CMK (cell line): Measurements from ENCODE around the gene ERH.
"Not testable (repeated sequence)": the region's sequence is repeated elsewhere in the genome, so short reads cannot be mapped to it uniquely, and the experiment has no call there.

Experiments used
- DNase-seq: peaks from one replicate; pipeline ENCODE4 v3.0.0-alpha.2; 2010; ENCODE audit warnings: low read depth

ERH gene

DNA sequence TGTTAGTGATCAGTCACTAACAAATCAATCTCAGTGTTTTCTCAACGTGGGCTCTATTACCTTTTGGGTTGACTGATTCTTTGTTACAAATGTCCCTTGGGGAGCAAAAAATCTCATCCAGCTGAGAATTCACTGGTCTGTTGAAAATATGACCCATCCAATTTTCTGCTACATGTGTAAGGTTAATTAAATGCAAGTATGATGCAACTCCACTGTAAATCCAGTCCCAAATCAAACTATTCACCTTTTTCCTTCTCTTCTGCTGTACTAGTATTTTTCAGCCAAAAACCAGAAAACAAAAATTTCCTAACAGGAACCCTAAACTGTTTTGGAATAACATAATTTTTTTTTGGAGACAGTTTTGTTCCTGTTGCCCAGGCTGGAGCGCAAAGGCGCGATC, 2.2 kb downstream of the ERH start:
- no peak for DNase-seq

GRCh38 chr14:69392481-69392880, 5.6 kb downstream of the ERH start:
- DNase-seq, result no peak

DNA sequence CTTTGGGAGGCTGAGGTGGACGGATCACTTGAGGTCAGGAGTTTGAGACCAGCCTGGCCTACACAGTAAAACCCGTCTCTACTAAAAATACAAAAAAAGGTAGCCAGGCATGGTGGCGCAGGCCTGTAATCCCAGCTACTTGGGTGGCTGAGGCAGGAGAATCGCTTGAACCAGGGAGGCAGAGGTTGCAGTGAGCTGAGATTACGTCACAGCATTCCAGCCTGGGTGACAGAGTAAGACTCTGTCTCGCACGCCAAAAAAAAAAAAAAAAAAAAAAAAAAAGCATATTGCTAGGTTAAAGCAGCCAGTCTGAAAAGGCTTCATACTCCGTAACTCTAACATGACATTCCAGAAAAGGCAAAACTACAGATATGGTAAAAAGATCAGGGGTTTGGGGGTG, 6.7 kb downstream of the ERH start:
- not testable (repeated sequence) for DNase-seq

DNA sequence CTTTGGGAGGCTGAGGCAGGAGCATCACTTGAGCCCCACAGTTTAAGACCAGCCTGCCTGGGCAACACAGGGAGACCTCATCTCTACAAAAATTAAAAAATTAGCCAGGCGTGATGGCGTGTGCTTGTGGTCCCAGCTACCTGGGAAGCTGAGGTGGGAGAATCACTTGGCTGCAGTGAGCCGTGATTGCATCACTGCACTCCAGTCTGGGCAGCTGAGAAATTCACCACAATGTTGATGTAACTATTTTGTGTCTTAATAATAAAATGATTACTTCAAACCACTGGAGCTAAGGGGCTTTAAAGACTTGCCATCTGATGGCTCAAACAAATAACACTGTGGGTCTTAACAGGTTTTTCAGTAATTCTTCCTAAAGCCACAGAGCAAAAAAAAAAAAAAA, 10.8 kb downstream of the ERH start:
- no peak for DNase-seq

GRCh38 chr14:69378274-69378673, 19.8 kb downstream of the ERH start:
- DNase-seq, result no peak

- DNase-seq, result no peak
Measured at GRCh38 chr14:69376439-69376838, 21.7 kb downstream of the ERH start.

- DNase-seq, result no peak
Measured at GRCh38 chr14:69375722-69376121, 22.4 kb downstream of the ERH start.

DNA sequence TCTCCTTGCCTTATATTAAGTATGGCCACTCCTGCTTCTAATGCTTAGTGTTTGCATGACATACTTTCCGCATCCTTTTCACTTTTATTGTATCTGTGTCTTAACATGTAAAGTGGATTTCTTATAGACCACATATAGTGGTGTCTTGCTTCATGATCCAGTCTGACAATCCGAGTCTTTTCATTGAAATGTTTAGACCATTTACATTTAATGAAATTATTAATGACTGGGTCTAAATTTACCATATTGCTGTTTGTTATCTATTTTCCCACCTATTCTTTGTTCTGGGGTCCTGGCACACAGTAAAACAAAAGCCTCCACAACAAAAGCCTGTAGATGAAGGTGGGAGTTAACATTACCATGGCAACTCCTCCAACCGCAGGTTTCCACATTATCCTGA, 22.9 kb downstream of the ERH start:
- no peak for DNase-seq

- no peak for DNase-seq
Measured at GRCh38 chr14:69374235-69374634, 23.9 kb downstream of the ERH start.

DNA sequence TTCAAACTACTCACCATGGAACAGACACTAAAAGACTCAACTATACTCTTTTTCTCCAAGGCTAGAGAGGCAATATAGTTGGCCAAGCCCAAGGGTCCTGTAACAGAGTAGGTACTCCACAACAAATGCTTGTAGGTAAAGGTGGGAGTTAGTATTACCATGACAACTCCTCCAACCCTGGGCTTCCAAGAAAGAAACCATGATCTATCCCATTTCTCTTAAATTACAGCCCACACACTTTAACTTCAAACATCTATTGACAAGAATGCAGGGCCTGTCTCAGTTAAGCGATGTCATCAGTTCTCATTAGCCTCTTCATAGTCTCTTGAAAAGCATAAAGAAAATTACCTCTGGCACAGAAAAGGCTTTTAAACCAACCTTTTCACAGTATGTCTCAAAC, 25.0 kb downstream of the ERH start:
- no peak for DNase-seq

DNA sequence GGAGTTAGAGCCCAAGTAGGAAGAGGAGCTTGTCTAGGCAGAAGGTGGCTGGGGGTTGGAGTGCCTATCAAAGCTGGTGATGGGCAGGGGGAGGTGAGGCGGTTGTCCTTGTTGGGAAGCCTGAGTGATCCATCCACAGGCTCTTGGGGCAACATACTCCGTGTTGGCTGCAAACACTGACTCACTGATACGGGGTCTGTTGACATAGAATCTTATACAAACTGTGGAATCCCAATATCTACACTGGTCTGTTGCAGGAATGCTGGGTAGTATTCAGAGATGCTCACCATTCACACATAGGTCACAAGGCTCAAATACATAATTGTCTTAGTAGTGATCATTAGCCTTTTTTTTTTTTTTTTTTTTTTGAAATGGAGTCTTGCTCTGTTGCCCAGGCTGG, 26.0 kb downstream of the ERH start:
- no peak for DNase-seq

DNA sequence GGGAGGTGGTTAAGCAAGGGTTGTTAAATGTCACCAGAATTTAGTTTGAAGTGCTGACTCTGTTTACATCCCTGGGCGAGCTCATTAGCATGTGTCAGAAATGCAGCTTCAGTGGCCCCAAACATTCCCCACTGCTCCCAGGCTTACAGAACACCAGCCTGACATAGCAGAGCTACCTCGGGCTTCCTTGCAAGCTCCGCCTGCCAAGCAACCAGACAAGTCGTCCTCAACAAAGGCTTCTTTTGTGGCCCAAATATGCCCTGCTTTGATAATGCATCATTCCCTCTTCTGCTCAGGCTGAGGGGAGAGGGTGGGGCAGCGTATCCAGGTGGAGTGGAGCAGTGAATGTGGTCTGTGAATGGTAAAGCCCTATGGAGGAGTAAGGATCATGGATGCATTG, 28.0 kb downstream of the ERH start:
- DNase-seq, result no peak

DNA sequence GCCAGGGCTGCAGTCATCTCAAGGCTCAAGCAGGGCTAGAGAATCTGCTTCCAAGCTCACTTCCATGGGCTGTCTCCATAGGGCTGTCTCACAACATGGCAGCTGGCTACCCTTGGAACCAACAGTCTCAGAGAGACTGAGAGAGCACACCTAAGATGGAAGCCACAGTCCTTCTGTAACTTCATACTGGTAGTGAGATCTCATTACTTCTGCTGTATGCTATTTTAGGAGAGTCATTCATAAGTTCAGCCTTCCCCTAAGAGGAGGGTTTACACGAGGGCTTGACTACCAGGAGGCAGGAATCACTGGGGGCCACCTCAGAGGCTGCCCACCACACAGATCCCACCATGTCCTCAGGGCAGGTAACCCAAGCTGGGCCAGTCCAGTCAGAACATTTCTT, 29.7 kb downstream of the ERH start:
- DNase-seq, result no peak

DNA sequence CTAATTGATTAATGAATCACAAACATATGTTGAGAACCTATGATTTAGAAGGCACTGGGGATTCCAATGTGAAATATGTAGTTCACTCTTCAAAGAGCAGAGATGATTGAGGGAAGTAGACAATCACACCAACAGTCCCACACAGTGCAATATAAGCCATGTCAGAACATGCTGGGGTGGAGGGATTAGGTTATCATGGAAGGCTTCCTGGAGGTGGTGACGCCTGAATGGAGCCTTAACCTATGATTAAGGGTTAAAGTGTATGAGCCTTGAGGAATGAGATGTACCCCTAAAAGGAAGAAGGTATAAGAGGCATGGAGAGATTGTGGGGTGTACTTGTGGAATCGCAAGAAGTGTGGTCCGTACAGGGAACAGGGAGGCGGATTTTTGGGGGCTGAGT, 31.3 kb downstream of the ERH start:
- no peak for DNase-seq

DNA sequence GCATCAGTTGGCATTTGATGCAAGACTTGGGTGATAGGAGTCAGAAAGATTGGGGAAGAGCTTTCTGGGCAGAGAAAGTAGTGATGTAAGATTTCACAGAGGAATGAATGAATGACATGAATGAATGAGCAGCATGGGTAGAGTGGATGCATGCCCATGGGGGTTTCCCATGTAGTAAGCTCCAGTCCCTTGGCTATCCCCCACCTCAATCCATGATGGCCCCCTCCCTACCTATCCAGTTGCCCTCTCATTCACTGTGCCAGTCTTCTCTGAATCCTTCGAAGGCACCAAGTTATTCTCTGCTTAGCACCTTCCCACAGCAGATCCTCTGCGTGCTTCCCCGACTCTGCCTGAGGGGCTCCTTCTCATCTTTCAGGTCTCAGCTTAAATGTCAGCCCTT, 32.0 kb downstream of the ERH start:
- DNase-seq, result no peak

DNA sequence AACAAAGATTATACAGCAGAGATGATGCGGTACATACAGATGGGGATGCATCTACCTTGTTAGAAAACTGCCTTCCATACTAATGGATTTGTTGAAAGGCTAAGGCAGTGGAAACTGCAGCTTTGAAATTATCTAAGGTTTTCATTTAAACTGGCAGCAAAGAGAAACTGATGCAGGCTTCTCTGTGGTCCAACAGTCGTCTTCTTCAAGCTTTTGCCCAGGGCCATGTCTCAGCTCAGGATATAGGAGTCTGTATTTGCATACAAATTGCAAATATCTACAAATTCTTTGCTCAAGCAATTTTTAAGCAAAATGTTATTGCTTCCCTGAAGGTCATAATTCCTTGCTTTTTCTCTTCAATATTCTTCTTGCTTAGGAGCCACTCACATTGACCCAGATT, 33.7 kb downstream of the ERH start:
- no peak for DNase-seq

DNA sequence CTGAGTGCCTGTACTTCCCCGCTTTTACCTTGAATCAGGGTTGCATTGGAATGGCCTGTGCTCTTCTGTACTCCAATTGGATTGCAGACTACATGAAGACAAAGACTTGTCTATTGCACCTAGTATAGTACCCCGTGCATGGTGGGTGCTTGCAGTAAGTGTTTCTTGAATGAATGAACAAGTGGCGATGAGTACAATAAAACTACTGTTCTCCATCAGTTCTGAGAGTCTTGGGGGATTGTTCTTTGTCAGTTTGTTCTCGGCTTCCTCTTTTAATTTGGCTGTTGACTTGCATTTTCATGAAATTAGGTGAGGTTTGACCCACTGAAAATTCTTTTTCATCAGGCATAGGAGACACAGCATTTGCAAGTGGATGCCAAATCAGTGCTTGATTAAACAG, 34.1 kb downstream of the ERH start:
- no peak for DNase-seq

DNA sequence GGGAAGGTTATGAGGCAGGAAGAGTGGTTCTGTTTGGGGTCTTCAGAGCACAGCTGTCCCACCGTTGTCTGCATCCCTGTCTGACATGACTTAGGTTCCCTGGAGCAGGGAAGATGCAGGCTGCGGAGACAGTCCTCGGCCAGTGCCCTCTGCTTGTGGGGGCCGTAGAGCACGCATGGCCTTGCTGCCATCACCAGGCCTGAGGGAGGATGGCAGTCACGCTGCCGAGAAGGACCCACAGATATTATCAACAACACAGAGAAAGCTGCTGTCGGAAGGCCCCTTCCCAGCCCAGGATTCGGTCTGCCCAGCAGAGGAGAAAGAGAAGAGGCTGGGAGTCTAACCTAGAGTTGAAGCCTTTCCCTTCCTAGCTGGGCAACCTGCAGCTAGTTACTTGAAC, 35.0 kb downstream of the ERH start:
- no peak for DNase-seq

DNA sequence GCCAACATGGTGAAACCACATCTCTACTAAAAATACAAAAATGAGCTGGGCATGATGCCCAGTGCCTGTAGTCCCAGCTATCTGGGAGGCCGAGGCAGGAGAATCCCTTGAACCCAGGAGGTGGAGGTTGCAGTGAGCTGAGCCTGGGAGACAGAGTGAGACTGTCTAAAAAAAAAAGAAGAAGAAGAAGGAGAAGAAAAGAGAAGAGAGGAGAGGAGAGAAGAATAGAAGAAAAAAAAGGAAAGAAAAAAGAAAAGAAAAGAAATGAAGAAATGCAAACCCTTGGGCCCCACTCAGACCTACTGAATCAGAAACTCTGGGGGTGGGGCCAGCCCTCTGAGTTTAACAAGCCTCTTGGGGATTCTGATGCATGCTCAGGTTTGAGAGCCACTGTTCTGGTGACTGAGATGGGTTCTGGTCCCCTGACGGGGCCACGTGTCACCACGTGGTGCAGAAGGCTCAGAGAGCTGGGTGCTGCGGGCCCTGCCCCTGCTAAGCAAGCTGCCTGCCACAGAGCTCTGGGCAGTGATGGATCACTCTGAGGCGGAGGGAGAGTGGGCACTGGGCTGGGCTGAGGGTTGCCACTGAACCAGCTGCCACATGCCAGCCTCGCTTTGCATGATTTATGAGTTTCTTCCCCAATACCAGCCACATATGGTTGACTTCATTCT, 37.5 kb downstream of the ERH start:
- DNase-seq, result no peak

GRCh38 chr14:69358966-69359365, 39.1 kb downstream of the ERH start:
- no peak for DNase-seq

GRCh38 chr14:69358233-69358963, 39.7 kb downstream of the ERH start:
- DNase-seq, result no peak

- no peak for DNase-seq
Measured at GRCh38 chr14:69357544-69358200, 40.4 kb downstream of the ERH start.

DNA sequence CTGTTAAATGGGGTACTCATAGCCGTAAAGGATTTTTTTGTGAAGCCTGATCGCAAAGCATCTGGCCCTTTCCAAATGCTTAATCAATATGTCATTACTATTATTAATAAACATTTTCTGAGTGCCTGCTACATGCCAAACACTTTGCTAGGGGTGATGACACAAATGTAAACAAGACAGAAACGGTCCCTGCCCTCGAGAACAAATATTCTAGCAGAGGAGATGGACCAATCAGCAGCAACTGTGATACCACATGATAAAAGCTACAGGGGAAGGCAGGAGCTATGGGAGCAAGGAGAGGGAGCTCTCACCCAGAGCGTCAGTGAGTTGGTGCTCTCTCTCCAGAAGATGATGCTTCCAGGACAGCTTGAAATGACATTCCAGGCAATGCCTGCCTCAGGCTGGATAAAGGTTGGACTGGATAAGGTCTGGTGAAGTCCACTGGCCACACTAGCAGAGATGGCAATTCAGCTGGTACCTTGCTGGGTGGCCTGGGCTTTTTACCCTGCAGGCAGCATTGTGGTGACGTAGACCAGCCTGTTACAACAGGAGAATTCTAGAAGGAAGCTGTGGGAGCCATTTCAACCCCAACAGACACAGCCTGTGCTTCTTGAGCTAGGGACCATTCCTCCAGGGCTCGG, 41.1 kb downstream of the ERH start:
- no peak for DNase-seq
